OCI-M2 (cell line): ENCODE measurements around the gene CNTN4.
"Not testable (repeated sequence)": the region's sequence is repeated elsewhere in the genome, so short reads cannot be mapped to it uniquely, and the experiment has no call there.

ENCODE experiments used
- DNase-seq: peaks from one replicate; lab custom pipeline; 2025; ENCODE audit not compliant: unreplicated experiment; lab: John Stamatoyannopoulos, UW

Gene CNTN4

DNA sequence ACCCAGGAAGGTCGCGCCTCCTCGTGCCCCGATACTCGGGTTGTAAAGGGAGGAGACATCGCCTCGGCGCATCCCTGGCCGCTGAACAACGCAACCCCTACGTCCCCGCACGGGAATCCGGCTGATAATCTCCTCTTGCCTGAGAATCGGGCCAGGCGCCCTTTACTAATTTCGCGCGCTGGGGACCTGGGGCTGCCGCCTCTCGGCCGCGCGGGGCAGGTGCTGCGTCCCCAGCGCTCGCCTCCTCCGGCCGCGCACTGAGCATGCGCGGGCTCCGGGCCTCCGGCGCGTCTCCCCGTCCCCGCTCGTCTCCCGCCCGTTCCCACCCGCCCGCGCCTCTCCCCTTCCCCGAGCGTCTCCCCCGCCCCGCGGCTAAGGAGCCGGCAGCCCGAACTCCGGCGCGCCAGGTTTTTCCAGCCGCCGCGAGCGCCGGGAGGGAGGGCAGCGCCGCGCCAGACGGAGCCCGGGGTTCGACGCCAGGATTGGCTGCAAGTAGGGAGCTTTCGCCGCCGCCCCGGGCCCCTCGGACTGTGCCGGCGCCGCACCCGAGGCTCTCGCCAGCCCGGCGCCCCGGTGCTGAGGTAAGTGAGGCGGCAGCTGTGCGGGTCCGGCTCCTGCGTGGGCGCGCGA, at the start of gene CNTN4:
Gene CNTN4, plus strand, starts transcription at position 469 of the 630 bp plus-strand sequence.
- no peak for DNase-seq

DNA sequence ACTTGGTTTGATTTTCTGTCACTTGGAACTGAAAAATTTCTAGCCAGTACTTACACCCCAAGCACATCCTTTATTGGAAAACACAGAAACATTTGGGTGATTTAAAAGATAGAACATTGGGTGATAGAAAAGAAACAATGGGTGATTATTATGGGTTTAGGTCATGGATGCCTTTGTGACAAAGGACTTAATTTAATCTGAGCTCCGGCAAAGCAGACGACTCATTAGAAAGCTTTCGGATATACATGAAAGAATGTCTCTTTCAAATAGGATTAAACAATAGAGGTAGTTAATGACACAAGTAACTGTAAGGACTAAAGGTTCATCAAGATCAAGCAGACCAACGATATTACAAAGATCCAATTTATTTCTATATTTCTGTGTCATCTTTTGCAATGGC, 37.3 kb upstream of the CNTN4 start:
- DNase-seq, result no peak

DNA sequence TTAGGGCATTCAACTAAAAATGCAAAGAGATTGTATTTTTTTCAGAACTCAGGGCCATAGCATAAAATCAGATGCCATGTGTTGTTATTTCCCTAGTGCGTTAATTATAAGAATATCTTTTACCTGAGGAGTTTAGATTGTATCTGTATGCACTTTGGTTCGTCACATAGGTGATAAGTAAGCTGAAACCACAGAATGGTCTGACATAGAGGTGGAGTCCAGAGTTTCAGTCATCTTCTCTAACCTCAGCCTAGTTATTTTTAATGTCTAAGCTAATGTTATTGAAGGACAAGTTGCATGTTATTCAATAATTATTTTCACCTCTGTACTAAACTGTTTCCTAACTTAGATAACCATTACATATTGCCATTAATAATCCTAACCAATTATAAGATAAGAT, 27.1 kb upstream of the CNTN4 start:
- no peak for DNase-seq

DNA sequence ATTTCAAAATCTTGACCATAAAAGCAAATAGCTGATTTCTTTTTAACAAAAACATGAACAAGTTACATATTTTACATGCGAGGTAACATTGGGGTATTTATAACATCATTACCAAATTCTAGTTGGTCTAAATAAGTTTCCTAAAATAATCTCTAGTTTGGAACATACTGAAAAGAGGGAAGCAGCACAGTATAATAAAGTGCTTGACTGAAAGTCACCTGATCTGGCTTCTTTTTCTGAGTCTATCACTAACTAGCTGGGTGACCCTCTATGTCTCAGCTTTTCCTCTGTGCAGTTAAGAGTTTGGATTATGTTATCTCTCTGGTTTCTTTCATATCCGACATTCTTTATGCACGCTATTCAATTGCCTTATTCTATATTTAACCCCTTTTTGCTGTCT, 19.8 kb upstream of the CNTN4 start:
- DNase-seq, result no peak

DNA sequence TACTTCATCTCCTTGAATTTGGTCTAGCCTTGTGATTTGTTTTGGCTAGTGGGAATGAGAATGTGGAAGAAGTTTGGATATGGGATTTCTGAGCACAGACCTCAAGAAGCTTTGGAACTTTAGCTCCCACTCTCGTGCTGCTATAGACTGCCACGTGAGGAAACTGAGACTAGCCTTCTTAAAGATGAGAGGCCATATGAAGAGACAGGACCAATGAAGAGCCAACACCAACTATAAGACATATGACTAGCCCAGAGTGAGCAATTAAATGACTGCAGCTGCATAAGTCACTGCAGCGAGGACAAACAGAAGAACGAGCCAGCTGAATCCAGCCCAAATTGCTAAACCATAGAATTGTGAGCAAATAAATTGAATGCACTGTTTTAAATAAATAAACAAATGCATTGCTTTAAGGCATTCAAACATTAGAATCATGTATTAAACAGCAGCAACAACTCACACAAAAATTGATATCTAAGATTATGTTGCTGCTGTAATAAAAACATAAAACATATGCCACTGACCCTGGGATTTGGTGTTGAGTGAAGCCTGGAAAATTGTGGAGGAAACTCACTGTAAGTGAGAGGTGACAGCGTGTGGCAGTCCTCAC, 15.7 kb upstream of the CNTN4 start:
- no peak for DNase-seq

DNA sequence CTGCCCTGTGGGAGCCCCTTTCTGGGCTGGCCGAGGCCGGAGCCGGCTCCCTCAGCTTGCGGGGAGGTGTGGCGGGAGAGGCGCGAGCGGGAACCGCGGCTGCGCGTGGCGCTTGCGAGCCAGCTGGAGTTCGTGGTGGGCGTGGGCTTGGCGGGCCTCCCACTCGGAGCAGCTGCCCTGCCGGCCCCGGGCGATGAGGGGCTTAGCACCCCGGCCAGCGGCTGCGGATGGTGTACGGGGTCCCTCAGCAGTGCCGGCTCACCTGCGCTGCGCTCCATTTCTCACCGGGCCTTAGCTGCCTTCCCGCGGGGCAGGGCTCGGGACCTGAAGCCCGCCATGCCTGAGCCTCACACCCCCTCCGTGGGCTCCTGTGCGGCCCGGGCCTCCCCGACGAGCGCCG, 15.1 kb upstream of the CNTN4 start:
- DNase-seq, result not testable (repeated sequence)

DNA sequence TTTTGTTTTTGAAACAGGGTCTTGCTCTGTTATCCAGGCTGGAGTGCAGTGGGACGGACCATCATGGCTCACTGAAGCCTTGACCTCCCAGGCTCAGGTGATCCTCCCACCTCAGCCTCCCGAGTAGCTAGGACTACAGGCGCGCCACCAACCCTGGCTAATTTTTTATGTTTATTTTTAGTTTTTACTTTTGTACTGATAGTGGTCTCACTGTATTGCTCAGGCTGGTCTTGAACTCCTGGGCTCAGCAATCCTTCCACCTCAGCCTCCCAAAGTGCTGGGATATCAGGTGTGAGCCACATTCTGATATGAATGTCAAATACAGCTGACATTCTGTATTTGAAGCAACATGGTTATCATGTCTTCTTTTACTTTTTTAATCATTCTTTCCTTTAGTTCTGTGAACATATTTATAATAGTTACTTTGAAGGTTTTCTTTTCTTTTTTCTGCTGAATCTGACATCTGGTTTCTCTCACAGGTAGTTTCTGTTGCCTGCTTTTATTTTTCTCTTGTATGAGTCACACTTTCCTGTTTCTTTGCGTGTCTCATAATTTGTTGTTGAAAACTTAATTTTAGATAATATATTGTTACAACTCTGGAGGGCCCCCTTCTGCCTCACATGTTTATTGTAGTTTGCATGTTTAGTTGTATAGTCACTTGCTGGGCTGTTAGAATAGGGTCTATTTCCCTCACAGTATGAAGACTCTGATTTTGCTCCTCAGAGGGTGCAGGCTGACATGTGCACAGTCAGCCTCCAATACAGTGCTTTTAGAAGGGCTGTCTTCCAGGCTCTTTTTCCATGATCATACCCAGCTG, 8.4 kb upstream of the CNTN4 start:
- no peak for DNase-seq

DNA sequence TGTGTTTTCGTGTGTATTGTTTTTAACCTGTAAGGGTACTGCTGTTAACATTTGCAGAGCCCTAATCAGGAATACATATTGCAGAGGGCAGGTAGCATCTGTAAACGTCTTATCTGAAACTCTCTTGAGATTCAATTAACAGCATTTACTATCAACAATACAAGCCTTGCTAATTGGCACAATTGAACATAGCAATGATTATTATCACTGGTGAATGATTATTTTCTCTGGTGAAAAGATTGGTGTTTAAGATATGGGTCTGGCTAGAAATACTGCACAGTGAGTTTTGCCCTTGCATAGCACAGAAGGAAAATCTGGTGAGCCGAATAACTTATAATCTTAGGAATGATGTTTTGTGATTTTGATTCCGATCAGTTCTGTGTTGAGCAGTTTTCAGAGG, 5.9 kb upstream of the CNTN4 start:
- DNase-seq, result no peak

DNA sequence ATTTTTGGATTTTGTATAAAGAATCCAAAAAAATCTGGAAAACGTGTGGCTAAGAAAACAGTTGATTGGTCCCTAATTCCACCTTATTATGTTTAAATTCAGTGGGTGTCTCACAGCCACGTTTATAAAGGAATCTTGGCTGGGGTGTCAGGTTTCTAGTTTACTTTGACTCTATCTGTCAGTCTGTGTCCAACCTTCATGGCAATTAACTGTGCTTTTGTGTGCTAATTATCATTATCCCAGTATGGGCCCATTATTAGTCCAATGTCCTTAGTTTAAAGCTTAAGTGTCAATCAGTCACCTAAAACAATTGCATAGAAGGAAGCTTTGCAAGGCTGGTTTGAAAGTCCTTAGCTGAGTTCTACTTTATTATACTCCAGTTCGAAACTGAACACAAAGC, 3.7 kb upstream of the CNTN4 start:
- no peak for DNase-seq

DNA sequence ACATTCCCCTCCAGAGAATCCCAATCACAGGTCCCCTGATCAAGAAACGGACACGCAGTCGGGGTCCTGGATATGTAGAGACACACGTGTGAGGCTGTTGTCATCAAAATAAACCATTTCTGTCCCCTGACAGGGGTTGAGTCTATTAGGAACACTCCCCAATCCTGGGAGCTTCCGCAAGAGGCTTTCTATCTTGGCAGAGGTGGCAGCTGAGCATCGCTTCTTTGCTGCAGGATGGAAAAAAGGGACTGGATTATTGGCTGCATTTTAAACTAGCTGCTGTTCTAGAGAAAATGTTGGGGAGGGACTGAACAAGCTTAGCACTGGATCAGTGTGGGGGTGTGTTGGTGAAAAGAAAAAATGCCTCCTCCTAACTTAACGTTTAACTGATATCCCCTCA, 2.5 kb upstream of the CNTN4 start:
- no peak for DNase-seq

DNA sequence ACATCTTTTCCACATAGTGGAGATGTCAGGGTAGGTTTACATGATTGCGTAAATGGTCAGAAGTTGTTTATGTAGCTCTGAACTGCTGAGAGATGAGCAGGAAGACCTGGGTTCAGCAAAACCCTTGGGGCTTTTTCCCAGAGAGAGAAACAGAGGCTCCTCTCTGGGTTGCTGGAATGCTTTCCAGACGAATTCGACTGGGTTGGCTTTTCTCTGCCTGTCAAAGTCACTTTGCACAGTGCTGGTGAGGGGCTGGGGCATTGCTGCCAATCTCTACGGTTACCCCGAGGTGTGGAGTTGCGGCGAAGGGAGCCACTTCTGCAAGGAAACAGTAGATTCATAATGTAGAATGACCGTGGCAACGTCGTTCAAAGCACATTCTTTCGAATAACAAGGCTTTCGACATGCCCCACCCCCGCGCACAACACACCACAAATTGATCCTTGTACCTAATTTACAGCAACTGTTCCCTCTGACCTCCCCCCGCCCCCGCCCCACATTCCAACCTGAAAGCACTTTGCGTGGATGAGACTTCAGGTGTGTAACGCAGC, 950 bp upstream of the CNTN4 start:
- DNase-seq, result no peak

DNA sequence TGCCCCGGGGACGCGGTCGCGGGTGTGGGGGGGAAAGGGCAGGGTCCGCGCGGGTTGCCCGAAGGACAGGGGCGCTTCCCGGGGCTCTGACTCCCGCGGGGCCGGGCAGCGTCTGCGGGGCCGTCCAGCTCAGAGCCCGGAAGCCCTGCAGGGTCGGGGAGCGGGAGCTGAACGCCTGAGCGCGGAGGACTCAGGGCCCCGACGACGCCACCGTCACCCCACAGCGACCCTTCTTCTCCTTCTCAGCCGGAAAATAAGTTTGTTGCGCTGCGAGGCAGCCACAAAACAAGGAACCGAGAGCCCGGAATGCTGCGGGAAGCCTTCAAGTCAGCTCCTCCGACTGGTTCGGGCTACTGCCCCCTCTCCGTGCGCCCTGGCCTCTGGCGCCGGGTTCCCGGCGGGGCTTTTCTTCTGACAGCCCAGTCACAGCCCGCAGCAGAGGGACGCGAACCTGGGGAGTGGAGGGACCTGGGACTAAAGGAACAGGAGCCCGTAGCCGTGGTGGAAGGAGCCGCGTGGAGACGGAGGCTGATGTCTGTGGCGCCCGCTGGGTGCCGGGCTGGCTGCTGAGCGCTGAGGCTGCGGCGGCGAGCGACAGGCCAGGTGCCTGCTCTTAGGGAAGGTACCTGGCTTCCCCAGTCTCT, 484 bp downstream of the CNTN4 start:
- no peak for DNase-seq

DNA sequence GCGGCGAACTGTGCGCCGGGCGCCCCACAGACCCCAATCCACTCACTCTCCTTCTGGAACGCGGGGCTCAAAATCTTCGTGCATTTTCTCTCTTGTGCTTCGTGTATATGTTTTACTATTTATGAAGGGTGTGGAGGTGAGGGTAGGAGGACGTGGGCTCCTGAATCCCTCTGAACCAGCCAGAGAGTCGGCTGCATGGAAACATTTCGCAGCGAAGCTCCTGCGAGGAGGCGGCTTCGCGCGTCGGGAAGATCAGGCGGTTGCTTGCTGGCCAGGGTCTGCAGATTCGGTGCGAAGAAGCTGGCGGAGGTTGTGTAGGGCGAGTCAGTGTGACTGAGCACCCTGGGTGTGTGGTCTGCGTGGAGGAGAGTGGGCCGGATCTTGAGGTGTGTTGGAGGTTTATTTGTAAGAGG, 1.1 kb downstream of the CNTN4 start:
- no peak for DNase-seq

DNA sequence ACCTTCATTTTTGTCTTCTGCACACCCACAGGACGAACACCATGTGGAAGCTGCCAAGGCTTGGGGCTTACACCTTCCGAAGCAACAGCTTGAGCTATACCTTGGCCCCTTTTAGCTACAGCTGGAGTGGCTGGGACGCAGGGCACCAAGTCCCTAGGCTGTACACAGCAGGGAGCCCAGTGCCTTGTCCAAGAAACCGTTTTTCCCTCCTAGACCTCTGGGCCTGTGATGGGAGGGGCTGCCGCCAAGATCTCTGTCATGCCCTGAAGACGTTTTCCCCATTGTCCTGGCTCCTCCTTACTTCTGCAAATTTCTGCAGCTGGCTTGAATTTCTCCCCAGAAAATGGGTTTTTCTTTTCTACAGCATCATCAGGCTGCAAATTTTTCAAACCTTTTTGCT, 7.8 kb downstream of the CNTN4 start:
- no peak for DNase-seq

DNA sequence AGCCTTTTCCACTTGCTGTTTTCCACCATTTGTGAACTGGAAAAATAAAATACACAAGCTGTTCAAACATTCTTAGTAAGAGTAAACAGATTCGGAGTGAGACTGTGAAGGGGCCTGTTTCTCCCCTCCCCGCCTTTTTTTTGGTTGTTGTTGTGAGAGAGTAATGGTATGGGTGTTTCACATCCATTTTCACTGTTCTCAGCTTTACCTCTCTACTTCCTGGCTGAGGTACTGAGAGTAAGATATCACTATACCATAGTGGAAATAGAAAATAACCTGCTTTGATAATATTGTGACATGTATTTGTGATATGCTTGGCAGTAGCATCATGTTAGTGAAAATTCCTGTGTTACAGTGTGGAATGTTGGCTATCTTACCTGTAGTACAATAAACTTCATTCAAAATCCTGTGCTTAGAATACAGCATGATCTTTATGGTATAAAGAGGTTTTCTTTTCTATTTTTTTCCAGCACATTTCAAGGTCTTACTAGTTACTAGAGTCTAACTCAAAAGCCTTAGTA, 12.0 kb downstream of the CNTN4 start:
- DNase-seq, result no peak

DNA sequence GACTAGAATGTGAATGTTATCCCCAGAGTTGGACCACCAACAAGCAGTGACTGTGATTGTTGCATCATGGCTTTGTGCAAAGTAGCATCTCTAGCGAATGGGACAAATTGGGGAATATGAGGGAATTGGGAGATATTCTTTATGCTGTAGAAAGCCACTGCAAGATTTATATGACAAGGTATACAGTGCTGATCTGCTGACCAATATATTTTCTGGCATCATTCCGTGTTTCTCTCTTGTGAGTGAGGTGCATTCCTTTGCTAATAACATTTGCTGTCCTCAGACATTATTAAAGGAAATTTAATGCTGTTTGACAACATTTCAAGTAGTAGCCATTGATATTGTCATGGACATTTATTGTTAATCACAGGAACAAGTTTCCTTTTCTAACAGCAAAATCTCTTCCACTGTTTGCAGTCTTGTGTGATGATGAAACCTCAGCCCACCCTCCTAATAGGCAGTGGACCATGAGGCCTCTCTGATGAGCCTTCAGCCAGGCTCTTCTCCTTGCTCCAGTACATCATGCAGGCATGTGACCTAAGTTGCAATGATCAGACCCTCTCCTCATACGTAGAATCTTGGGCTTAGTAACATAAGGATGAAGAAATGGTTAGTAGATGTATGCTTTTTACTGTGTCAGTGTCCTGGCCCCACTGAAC, 16.1 kb downstream of the CNTN4 start:
- DNase-seq, result no peak

DNA sequence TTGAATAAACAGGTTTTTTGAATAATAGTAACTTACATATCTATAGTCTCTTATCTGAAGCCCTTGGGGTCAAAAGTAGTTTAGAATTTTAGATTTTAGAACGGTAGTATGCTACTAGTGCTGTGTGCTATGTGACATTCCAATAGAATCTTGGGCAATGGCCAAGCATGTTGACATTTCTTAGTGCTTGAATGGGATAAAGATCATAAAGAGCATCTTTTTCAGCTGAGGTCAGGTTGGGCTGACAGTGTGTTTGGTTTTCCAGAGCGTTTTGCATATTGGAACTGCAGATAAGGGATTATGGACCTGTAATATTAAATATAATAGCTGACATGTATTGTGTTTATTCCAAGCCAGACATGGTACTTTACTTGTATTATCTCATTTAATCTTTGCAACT, 32.1 kb downstream of the CNTN4 start:
- no peak for DNase-seq

DNA sequence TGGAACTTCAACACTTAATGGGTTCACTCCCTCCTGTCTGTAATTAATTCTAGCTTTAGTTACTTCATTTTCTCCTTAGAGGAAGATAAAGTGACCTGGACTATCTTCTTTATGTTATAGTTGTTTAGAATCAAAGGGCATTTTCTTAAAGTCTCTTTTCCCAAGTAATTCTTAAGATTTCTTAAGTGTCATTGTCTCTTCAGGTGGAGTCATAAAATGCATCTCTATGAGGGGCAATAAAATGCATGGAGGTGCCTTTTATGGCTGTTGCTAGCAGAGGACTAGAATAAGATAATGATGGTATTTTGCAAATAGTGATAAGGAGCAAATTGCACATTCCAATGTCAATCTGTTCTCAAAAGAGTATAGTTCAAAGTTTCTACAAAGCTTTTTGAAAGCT, 34.5 kb downstream of the CNTN4 start:
- DNase-seq, result no peak

DNA sequence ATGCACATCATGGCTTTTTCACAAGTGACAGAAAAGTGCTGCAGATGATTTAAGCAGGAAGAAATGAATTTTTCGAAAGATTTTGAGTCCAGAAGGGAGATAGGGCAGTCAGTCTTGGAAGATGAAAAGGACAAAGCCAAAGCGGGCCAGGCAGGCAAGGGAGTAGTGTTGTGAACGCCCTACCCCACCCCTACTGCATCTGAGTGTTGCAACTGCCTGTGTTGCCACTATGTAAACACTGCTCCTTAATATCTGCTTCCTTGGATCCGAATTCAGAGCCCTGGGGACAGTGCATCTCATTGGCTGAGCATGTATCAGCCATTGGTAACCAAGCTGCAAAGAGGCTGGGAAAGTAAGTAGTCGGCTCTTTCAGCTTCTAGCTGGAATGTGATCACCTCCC, 39.0 kb downstream of the CNTN4 start:
- no peak for DNase-seq

DNA sequence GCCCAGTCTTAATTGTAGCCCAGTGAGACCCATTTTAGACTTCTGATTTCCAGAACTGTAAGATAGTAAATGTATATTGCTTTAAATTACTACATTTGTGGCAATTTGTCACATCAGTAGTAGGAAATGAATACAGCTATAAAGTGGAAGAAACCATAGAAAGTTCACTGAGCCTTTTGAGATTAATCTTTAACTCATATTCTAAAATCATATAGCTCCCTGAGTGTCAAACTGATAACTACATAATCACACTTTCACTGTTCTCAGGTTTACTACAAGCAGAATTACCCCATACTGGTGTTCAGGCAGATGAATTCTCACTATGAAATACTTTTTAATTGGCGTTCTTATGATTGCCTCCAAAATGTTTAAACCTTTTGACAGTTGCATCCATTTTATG, 42.8 kb downstream of the CNTN4 start:
- no peak for DNase-seq
